Measurements from ENCODE around the gene TMEFF2. TPM values are rescaled to one million over a fixed set of nuclear protein-coding genes. Genes with fewer than 3 reads are reported as not detected.

Gene TMEFF2
- total and polyA plus RNA-seq, 3 donors from 2014 or later: 2.2 to 3.0 (median 2.7) TPM

DNA sequence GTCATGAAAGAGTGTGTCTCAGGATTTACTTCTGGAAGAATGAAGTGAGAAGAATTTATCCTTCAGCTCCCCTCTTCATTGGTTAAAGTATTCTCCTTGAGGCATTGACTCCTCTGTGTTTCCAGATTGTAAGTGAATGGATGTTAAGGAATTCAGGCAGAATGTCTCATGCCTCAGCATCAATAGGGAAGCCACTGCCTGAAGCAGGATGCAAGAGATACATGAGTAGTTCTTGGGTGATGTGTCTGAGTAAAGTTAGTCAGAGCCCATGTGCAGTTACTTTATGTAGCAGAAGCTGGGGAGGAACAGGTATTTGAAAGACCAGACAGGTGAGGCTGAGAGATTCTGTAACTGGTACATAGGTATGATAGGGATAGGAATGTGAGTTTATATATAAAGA, 34.0 kb upstream of the TMEFF2 start:
- TF ChIP-seq, protein P1, sequence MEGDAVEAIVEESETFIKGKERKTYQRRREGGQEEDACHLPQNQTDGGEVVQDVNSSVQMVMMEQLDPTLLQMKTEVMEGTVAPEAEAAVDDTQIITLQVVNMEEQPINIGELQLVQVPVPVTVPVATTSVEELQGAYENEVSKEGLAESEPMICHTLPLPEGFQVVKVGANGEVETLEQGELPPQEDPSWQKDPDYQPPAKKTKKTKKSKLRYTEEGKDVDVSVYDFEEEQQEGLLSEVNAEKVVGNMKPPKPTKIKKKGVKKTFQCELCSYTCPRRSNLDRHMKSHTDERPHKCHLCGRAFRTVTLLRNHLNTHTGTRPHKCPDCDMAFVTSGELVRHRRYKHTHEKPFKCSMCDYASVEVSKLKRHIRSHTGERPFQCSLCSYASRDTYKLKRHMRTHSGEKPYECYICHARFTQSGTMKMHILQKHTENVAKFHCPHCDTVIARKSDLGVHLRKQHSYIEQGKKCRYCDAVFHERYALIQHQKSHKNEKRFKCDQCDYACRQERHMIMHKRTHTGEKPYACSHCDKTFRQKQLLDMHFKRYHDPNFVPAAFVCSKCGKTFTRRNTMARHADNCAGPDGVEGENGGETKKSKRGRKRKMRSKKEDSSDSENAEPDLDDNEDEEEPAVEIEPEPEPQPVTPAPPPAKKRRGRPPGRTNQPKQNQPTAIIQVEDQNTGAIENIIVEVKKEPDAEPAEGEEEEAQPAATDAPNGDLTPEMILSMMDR (IDR thresholded peaks at IDR 0.05): no peak
- no peak for TF ChIP-seq POLR2A (IDR thresholded peaks at IDR 0.05)
- intact Hi-C loops (cut with DNase I; ENCODE audit: low total_unique reads): no loop called here
- H3K4me3 ChIP-seq: no peak overlapping the region
- no peak overlapping the region for H3K27ac ChIP-seq
- H3K9me3 ChIP-seq: no peaks in the 10 kb centered on the region
- H3K4me1 ChIP-seq: no peaks in the 10 kb centered on the region
- no peaks in the 10 kb centered on the region for H3K27me3 ChIP-seq
- DNase-seq: no peak
- H3K36me3 ChIP-seq (ENCODE audit: low read depth, missing control alignments): no peaks in the 10 kb centered on the region

DNA sequence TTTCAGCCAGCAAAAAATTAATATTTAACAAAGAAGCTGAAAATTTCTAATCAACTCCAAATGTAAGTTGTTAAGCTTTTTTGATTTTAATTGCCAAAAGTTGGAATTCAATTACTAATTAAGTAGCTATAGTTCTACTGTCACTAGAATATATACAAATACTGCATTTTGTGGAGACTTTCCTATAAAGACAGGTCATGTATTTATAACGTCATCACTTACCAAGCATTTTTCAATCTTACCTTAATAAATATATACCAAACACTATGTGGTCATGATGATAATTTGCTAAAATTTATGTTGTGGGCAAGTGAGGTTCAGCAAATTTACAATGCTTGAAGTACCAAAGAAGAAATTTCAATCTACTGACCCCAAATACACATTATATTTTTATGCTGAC, 24.2 kb upstream of the TMEFF2 start:
- no peak overlapping the region for H3K27ac ChIP-seq
- no peak for DNase-seq
- intact Hi-C loops (cut with DNase I; ENCODE audit: low total_unique reads): no loop called here

DNA sequence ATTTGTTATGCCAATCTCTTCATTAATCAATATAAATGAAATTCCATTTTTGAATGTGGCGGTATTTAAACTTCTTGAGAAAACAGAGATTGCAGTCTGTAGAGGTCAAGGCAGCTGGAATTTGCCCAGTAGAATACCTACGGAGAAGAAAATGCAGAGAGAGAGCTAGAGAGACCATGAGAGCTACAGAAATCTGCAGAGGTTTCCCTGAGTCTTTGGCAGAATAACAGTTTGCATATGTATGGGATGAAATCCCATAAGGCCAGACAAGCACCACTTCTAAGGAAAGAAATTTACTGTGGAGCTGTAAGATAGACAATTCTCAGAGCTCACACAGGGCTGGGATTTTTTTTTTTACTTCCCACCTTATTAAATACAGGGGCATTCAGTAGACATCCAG, 23.6 kb upstream of the TMEFF2 start:
- TF ChIP-seq, protein P1 (IDR thresholded peaks at IDR 0.05): no peak
- TF ChIP-seq POLR2A (IDR thresholded peaks at IDR 0.05): no peak
- no peaks in the 10 kb centered on the region for H3K4me1 ChIP-seq
- no peak overlapping the region for H3K27ac ChIP-seq
- intact Hi-C loops (cut with DNase I; ENCODE audit: low total_unique reads): no loop called here
- DNase-seq: no peak
- no peaks in the 10 kb centered on the region for H3K36me3 ChIP-seq (ENCODE audit: low read depth, missing control alignments)
- H3K4me3 ChIP-seq: no peak overlapping the region
- H3K27me3 ChIP-seq: no peaks in the 10 kb centered on the region
- WGBS, 2 donors: 59 to 80% methylated on average over 2 of the region's 2 CpGs
- H3K9me3 ChIP-seq: no peaks in the 10 kb centered on the region

More for the DNA sequence above, 24.2 kb upstream of the TMEFF2 start:
- H3K36me3 ChIP-seq (ENCODE audit: low read depth, missing control alignments): no peaks in the 10 kb centered on the region
- WGBS, 2 donors: 84 to 100% methylated on average over 1 of the region's 1 CpG
- no peak overlapping the region for H3K4me3 ChIP-seq
- no peaks in the 10 kb centered on the region for H3K4me1 ChIP-seq
- H3K27me3 ChIP-seq: no peaks in the 10 kb centered on the region
- no peaks in the 10 kb centered on the region for H3K9me3 ChIP-seq
- TF ChIP-seq, protein P1 (IDR thresholded peaks at IDR 0.05): no peak
- no peak for TF ChIP-seq POLR2A (IDR thresholded peaks at IDR 0.05)

DNA sequence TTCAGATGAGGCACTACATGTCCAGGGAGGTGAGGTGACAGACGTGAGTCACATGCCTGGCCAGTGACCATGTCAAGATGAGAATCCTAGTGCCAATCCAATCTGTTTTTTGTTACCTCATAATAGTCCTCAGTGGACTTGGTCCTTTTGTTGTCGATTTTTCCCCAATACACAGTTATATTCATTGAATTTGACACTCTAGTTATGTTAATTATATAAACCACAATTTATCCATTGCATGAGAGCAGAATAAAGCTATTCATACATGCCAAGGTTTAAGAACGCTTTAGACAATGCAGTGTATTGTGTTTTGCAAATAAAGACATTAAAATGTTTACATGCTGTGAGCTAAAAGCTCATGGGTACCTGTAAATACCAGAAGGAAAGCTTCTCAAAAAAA, 21.6 kb upstream of the TMEFF2 start:
- 90 to 93% methylated on average over 3 of the region's 3 CpGs for WGBS, 2 donors
- H3K27me3 ChIP-seq: no peaks in the 10 kb centered on the region
- no peak overlapping the region for H3K4me3 ChIP-seq
- no peak overlapping the region for H3K27ac ChIP-seq
- TF ChIP-seq POLR2A (IDR thresholded peaks at IDR 0.05): no peak
- TF ChIP-seq, protein P1 (IDR thresholded peaks at IDR 0.05): no peak
- H3K36me3 ChIP-seq (ENCODE audit: low read depth, missing control alignments): no peaks in the 10 kb centered on the region
- no peaks in the 10 kb centered on the region for H3K4me1 ChIP-seq
- DNase-seq: no peak
- intact Hi-C loops (cut with DNase I; ENCODE audit: low total_unique reads): no loop called here
- H3K9me3 ChIP-seq: no peaks in the 10 kb centered on the region

DNA sequence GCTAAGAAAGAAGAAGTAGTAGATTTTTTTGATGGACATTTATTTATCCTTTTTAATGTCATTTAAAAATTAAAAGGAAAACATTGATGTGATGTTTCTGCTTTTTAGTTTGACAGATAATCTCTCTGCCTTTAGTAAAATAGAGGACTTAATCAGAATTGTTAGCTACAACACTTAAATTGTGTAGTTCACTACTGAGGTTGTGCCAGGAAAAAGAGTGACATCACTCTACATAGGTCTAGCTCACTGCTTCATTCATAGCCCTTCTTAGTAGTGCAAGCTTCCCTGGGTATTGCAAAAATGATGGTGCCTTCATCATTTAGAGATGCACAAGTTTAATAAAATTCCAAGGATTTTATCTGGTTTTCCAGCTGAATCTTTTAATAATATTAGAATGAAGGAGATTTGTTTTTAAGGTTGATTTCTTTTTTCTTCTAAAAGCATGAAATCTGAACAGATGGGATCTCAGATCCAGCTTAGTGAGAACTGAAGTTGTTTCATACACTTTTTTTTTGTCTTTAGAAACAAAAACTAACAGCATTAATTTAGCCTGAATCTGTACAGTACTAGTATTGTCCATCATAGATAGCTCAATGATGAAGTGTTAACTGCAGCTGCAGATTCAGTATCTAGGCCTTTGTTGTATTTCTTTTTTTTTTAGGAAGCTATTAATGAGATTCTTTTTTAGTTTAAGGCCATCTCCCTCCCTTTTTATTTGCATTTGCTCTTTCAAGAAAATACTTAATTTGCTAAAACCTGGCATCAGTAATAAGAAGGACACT, 20.6 kb upstream of the TMEFF2 start:
- H3K9me3 ChIP-seq: no peaks in the 10 kb centered on the region
- no peak overlapping the region for H3K27ac ChIP-seq
- intact Hi-C loops (cut with DNase I; ENCODE audit: low total_unique reads): no loop called here
- H3K4me1 ChIP-seq: no peaks in the 10 kb centered on the region
- TF ChIP-seq, protein P1 (IDR thresholded peaks at IDR 0.05): no peak
- TF ChIP-seq POLR2A (IDR thresholded peaks at IDR 0.05): no peak
- DNase-seq: no peak
- no peak overlapping the region for H3K4me3 ChIP-seq
- H3K27me3 ChIP-seq: no peaks in the 10 kb centered on the region
- no peaks in the 10 kb centered on the region for H3K36me3 ChIP-seq (ENCODE audit: low read depth, missing control alignments)
